Measurements from ENCODE around the gene POMP.

- no peak for TF ChIP-seq MAX (IDR thresholded peaks at IDR 0.05)
- TF ChIP-seq CTCF (IDR thresholded peaks at IDR 0.05; ENCODE audit: low read depth, low read length, missing input control) = no peak
- TF ChIP-seq TAF1 (conservative IDR thresholded peaks at IDR 0.05) = no peak
These were observed 42.9 kb upstream of the POMP start for GRCh38 chr13:28615916-28616446.
